NCI-H2196 (cell line): ENCODE measurements around the gene TP53AIP1.

Experiments used
- DNase-seq: peaks from one replicate; lab custom pipeline; 2025; ENCODE audit not compliant: unreplicated experiment; lab: John Stamatoyannopoulos, UW

TP53AIP1 gene

GRCh38 chr11:128907585-128907984 lies 35.1 kb downstream of the TP53AIP1 start:
- DNase-seq: no peak

- DNase-seq: no peak
These were observed 36.3 kb downstream of the TP53AIP1 start for GRCh38 chr11:128906185-128907050.

- peak; percentile 39 for DNase-seq
These were observed 37.1 kb downstream of the TP53AIP1 start for GRCh38 chr11:128905345-128906184.

GRCh38 chr11:128904656-128905344 lies 37.9 kb downstream of the TP53AIP1 start:
- DNase-seq: no peak

- DNase-seq: no peak
These were observed 38.4 kb downstream of the TP53AIP1 start for GRCh38 chr11:128904303-128904655.

GRCh38 chr11:128903248-128904061 lies 39.2 kb downstream of the TP53AIP1 start:
- no peak for DNase-seq

GRCh38 chr11:128902515-128903066 lies 40.1 kb downstream of the TP53AIP1 start:
- DNase-seq: no peak

GRCh38 chr11:128901653-128902514 lies 40.8 kb downstream of the TP53AIP1 start:
- DNase-seq: no peak

- DNase-seq: no peak
These were observed 42.2 kb downstream of the TP53AIP1 start for GRCh38 chr11:128900468-128900867.

- no peak for DNase-seq
These were observed 43.9 kb downstream of the TP53AIP1 start for GRCh38 chr11:128898580-128899344.

GRCh38 chr11:128897826-128898225 lies 44.8 kb downstream of the TP53AIP1 start:
- DNase-seq: no peak

GRCh38 chr11:128896356-128896755 lies 46.3 kb downstream of the TP53AIP1 start:
- DNase-seq: no peak

GRCh38 chr11:128895526-128895925 lies 47.1 kb downstream of the TP53AIP1 start:
- no peak for DNase-seq

GRCh38 chr11:128894685-128895084 lies 48.0 kb downstream of the TP53AIP1 start:
- peak; percentile 17 for DNase-seq

GRCh38 chr11:128894286-128894681 lies 48.4 kb downstream of the TP53AIP1 start:
- DNase-seq: no peak

GRCh38 chr11:128893578-128894285 lies 48.9 kb downstream of the TP53AIP1 start:
- DNase-seq: no peak

GRCh38 chr11:128892866-128893565 lies 49.7 kb downstream of the TP53AIP1 start:
- DNase-seq: no peak
